ENCODE measurements around the gene GLIPR2. TPM values are rescaled to one million over a fixed set of nuclear protein-coding genes. Genes with fewer than 3 reads are reported as not detected.
A peak's percentile ranks its signal among the peaks of the same experiment; 100 is the strongest.

The GLIPR2 gene
- total RNA-seq, 1 donor from 2014 or later = 8.7 TPM

GRCh38 chr9:36146651-36147050 is 10.1 kb downstream of the GLIPR2 start:
- Histone ChIP-seq H3K27me3 (ENCODE audit: low read depth) (no peaks in the 10 kb centered on the region), H3K9me3 (replicated peaks) (peaks cover 6% of the 10 kb centered on the region), H3K4me3 (no peak overlapping the region), H3K36me3 (no peaks in the 10 kb centered on the region), H3K4me1 (peaks cover 58% of the 10 kb centered on the region), H3K27ac (replicated peaks) (no peak overlapping the region)
- intact Hi-C loops (cut with micrococcal nuclease) = no loop called here
- DNase-seq = no peak
- no peak for TF ChIP-seq CTCF (IDR thresholded peaks at IDR 0.05; ENCODE audit: borderline replicate concordance)

- intact Hi-C loops (cut with micrococcal nuclease) = no loop called here
- peaks cover 6% of the 10 kb centered on the region for H3K9me3 ChIP-seq (replicated peaks)
- no peak for DNase-seq
- H3K4me3 ChIP-seq = no peak overlapping the region
- peak overlapping the region; percentile 68 for H3K27ac ChIP-seq (replicated peaks)
- H3K36me3 ChIP-seq = no peaks in the 10 kb centered on the region
- no peaks in the 10 kb centered on the region for H3K27me3 ChIP-seq (ENCODE audit: low read depth)
- H3K4me1 ChIP-seq = peaks cover 55% of the 10 kb centered on the region
- no peak for TF ChIP-seq CTCF (IDR thresholded peaks at IDR 0.05; ENCODE audit: borderline replicate concordance)
Measured at GRCh38 chr9:36147441-36148175, 11.1 kb downstream of the GLIPR2 start.

- peak; percentile 95 for DNase-seq
- peaks cover 6% of the 10 kb centered on the region for H3K9me3 ChIP-seq (replicated peaks)
- intact Hi-C loops (cut with micrococcal nuclease) = no loop called here
- H3K27me3 ChIP-seq (ENCODE audit: low read depth) = no peaks in the 10 kb centered on the region
- H3K4me3 ChIP-seq = no peak overlapping the region
- TF ChIP-seq CTCF (IDR thresholded peaks at IDR 0.05; ENCODE audit: borderline replicate concordance) = no peak
- peak overlapping the region; percentile 68 for H3K27ac ChIP-seq (replicated peaks)
- no peaks in the 10 kb centered on the region for H3K36me3 ChIP-seq
- peaks cover 46% of the 10 kb centered on the region for H3K4me1 ChIP-seq
Measured at GRCh38 chr9:36148311-36149051, 11.9 kb downstream of the GLIPR2 start.

- peaks cover 48% of the 10 kb centered on the region for H3K4me1 ChIP-seq
Measured at GRCh38 chr9:36149197-36149596, 12.7 kb downstream of the GLIPR2 start.

More at GRCh38 chr9:36149197-36149596, 12.7 kb downstream of the GLIPR2 start:
- H3K27me3 ChIP-seq (ENCODE audit: low read depth) = no peaks in the 10 kb centered on the region
- peak overlapping the region; percentile 68 for H3K27ac ChIP-seq (replicated peaks)
- no peaks in the 10 kb centered on the region for H3K36me3 ChIP-seq
- no peak for TF ChIP-seq CTCF (IDR thresholded peaks at IDR 0.05; ENCODE audit: borderline replicate concordance)
- no peak for DNase-seq
- no peak overlapping the region for H3K4me3 ChIP-seq
- intact Hi-C loops (cut with micrococcal nuclease) = no loop called here
- peaks cover 6% of the 10 kb centered on the region for H3K9me3 ChIP-seq (replicated peaks)

Measured in left ventricle myocardium inferior (tissue), 1 donor.